ENCODE measurements around the gene SIRPG. TPM values are rescaled to one million over a fixed set of nuclear protein-coding genes. Genes with fewer than 3 reads are reported as not detected.

The SIRPG gene
- total and polyA plus RNA-seq, 11 donors, result 0.54 to 2.3 TPM; not detected in 9

DNA sequence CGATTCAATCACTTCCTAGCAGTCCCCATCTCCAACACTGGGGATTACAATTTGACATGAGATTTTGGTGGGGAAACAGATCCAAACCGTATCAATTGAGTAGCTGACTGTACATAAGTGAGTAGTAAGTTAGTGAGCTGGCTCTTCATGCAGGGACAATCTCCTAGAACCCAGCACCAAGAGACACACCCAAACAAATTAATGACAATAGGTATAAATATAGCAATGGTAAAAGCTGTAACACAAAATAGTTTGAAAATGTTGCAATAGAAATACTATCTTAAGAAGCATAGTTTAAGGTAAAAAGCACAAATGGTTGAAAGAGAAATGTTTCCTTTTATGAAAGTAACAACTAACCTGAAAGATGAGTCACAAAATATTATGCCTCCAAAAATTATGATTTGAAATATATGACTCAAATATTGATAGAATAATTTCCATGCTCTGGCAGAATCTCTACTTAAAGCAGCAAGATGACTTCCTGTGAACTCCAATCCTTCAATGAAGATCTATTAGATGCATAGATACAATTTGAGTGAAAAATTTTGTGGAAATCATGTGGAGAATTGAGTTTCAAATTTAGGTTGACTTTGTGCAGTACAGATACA lies 32.4 kb downstream of the SIRPG start:
- TF ChIP-seq, protein P1, sequence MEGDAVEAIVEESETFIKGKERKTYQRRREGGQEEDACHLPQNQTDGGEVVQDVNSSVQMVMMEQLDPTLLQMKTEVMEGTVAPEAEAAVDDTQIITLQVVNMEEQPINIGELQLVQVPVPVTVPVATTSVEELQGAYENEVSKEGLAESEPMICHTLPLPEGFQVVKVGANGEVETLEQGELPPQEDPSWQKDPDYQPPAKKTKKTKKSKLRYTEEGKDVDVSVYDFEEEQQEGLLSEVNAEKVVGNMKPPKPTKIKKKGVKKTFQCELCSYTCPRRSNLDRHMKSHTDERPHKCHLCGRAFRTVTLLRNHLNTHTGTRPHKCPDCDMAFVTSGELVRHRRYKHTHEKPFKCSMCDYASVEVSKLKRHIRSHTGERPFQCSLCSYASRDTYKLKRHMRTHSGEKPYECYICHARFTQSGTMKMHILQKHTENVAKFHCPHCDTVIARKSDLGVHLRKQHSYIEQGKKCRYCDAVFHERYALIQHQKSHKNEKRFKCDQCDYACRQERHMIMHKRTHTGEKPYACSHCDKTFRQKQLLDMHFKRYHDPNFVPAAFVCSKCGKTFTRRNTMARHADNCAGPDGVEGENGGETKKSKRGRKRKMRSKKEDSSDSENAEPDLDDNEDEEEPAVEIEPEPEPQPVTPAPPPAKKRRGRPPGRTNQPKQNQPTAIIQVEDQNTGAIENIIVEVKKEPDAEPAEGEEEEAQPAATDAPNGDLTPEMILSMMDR (IDR thresholded peaks at IDR 0.05), result no peak
- no peak for TF ChIP-seq POLR2A (IDR thresholded peaks at IDR 0.05)
- DNase-seq (no peak), ATAC-seq (no peak)
- H3K36me3 ChIP-seq, result no peaks in the 10 kb centered on the region
- no peak overlapping the region for H3K4me3 ChIP-seq
- intact Hi-C loops (cut with DNase I), result no loop called here
- no peaks in the 10 kb centered on the region for H3K9me3 ChIP-seq
- H3K4me1 ChIP-seq, result peaks cover 0 to 53% (median 0%) of the 10 kb centered on the region in 12 donors
- H3K27ac ChIP-seq, result no peak overlapping the region
- 57 to 63% (median 60%) methylated on average over 2 of the region's 2 CpGs for WGBS, 4 donors
- peaks cover 0 to 17% (median 0%) of the 10 kb centered on the region in 9 donors for H3K27me3 ChIP-seq

DNA sequence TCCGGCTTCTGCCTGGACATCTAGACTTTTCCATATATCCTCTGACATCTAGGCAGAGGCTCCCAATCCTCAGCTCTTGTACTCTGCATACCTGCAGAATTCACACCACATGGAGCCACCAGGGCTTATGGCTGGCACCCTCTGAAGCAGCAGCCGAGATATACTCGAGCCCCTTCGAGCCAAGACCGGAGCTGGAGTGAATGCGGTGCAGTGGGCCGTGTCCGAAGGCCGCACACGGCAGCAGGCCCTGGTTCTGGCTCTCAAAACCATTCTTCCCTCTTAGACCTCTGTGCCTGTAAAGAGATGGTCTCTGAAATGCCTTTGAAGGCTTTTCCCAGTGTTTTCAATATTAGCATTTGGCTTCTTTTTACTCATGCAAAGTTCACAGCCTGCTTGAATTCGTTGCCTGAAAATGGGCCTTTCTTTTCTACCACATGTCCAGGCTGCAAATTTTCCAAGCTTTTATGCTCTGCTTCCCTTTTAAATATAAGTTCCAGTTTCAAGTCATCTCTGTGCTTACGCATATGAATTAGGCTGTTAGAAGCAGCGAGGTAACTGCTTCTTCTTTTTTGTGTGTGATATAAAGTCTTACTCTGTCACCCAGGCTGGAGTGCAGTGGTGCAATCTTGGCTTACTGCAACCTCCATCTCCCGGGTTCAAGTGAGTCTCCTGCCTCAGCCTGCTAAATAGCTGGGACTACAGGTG lies 33.9 kb downstream of the SIRPG start:
- H3K27me3 ChIP-seq, result peaks cover 0 to 11% (median 0%) of the 10 kb centered on the region in 9 donors
- TF ChIP-seq, protein P1 (IDR thresholded peaks at IDR 0.05), result no peak
- TF ChIP-seq POLR2A (IDR thresholded peaks at IDR 0.05), result no peak
- DNase-seq (no peak), ATAC-seq (no peak)
- no peak overlapping the region for H3K4me3 ChIP-seq
- H3K36me3 ChIP-seq, result no peaks in the 10 kb centered on the region
- WGBS, 4 donors, result 90 to 93% (median 91%) methylated on average over 14 of the region's 14 CpGs
- peaks cover 0 to 66% (median 0%) of the 10 kb centered on the region in 12 donors for H3K4me1 ChIP-seq
- H3K27ac ChIP-seq, result peak overlapping the region in 1 of 12 donors; percentile 80
- intact Hi-C loops (cut with DNase I), result no loop called here
- peaks cover 0 to 7% (median under 1%) of the 10 kb centered on the region in 12 donors for H3K9me3 ChIP-seq

DNA sequence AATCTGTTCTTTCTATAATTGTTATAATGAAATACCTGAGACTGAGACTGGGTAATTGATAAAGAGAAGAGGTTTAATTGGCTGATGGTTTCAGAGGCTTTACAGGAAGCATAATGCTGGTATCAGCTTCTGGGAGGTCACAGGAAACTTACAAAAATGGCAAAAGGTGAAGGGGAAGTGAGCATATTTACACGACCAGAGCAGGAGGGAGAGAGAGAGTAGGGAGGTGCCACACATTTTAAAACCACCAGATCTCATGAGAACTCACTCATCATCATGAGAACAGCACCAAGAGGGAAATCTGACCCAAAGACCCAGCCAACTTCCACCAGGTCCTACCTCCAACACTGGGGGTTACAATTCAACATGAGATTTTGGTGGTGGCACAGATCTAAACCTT lies 35.1 kb downstream of the SIRPG start:
- H3K9me3 ChIP-seq, result peaks cover 0 to 11% (median 2%) of the 10 kb centered on the region in 12 donors
- H3K36me3 ChIP-seq, result no peaks in the 10 kb centered on the region
- intact Hi-C loops (cut with DNase I), result no loop called here
- TF ChIP-seq, protein P1 (IDR thresholded peaks at IDR 0.05), result no peak
- TF ChIP-seq POLR2A (IDR thresholded peaks at IDR 0.05), result no peak
- 5 to 14% (median 10%) methylated on average over 1 of the region's 1 CpG for WGBS, 4 donors
- H3K27ac ChIP-seq, result peak overlapping the region in 1 of 12 donors; percentile 80
- H3K4me1 ChIP-seq, result peaks cover 0 to 67% (median 0%) of the 10 kb centered on the region in 12 donors
- ATAC-seq (no peak), DNase-seq (no peak)
- no peaks in the 10 kb centered on the region for H3K27me3 ChIP-seq
- no peak overlapping the region for H3K4me3 ChIP-seq

DNA sequence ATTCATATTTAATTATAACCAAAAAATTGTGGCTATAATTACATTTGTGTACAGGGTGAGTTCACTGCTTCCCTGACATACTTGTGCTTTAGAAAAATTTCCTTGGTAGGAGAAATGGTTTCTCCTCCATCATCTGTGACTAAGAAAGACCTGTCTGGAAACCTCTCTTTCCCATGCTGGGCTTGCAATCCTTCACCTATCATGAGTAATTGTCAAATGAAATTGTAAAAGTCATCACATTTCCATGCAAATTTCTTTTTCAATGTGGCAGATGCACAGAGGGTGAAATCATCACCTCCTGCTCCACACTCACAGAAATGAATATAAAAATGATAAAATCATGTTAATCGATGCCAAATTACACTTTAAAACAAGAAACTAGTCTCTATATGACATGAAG lies 36.3 kb downstream of the SIRPG start:
- Histone ChIP-seq H3K36me3 (no peaks in the 10 kb centered on the region), H3K27ac (no peak overlapping the region), H3K4me1 (peaks cover 0 to 67% (median 0%) of the 10 kb centered on the region in 12 donors), H3K4me3 (no peak overlapping the region), H3K27me3 (no peaks in the 10 kb centered on the region), H3K9me3 (peaks cover 0 to 11% (median 2%) of the 10 kb centered on the region in 12 donors)
- TF ChIP-seq, protein P1 (IDR thresholded peaks at IDR 0.05), result no peak
- no peak for TF ChIP-seq POLR2A (IDR thresholded peaks at IDR 0.05)
- ATAC-seq, result no peak
- DNase-seq, result no peak
- 74 to 88% (median 78%) methylated on average over 1 of the region's 1 CpG for WGBS, 4 donors
- intact Hi-C loops (cut with DNase I), result no loop called here

Measured in heart left ventricle (tissue), 16 donors.